Keratinocyte (primary cell): Measurements from ENCODE around the gene CNKSR3. TPM values are rescaled to one million over a fixed set of nuclear protein-coding genes. Genes with fewer than 3 reads are reported as not detected.

Experiments
- DNase-seq: peaks from one replicate; pipeline ENCODE4 v3.0.0-alpha.2; 2011; ENCODE audit warnings: low read depth, missing footprints, low spot score
- FAIRE-seq: peaks from 2 replicates; lab custom pipeline; 2011; peaks lifted over from hg19 to GRCh38; lab: Jason Lieb, UNC
- H2AFZ ChIP-seq: 2 replicates; pipeline ENCODE4 v1.6.0; 2012; ENCODE audit warnings: low read length, control low read depth, inconsistent platforms; ENCODE audit not compliant: control insufficient read depth
- H3K27ac ChIP-seq: 2 replicates; pipeline ENCODE4 v1.5.1; 2011; ENCODE audit warnings: low read length; ENCODE audit not compliant: control insufficient read depth, insufficient read depth
- H3K27me3 ChIP-seq: 3 replicates; pipeline ENCODE4 v1.6.0; 2011; ENCODE audit warnings: low read length; ENCODE audit not compliant: control insufficient read depth, insufficient read depth; ENCODE audit errors: extremely low read depth
- H3K36me3 ChIP-seq, 2 experiments: 2 replicates in 1 of 2; 3 replicates in 1 of 2; pipeline ENCODE4 v1.5.1; 2011; ENCODE audit warnings: low read length in 2 of 2, mild to moderate bottlenecking in 1 of 2; ENCODE audit not compliant: control insufficient read depth in 2 of 2, insufficient read depth in 2 of 2; ENCODE audit errors: extremely low read depth in 1 of 2
- H3K4me1 ChIP-seq: 3 replicates; pipeline ENCODE4 v1.5.1; 2011; ENCODE audit warnings: low read length; ENCODE audit not compliant: control insufficient read depth, insufficient read depth; ENCODE audit errors: extremely low read depth
- H3K4me2 ChIP-seq: 3 replicates; pipeline ENCODE4 v1.6.0; 2011; ENCODE audit warnings: low read depth, low read length; ENCODE audit not compliant: control insufficient read depth, insufficient read depth; ENCODE audit errors: extremely low read depth
- H3K4me3 ChIP-seq, 3 experiments: fragments of 200-600 bp in 1 of 3; sonication (generic) in 1 of 3; 2 replicates in 2 of 3; 3 replicates in 1 of 3; pipeline ENCODE4 v1.5.1; 2011 to 2016; ENCODE audit warnings: low read length in 3 of 3, mild to moderate bottlenecking in 3 of 3, control low read depth in 2 of 3, inconsistent platforms in 1 of 3, low read depth in 1 of 3, mixed read lengths in 1 of 3, mixed run types in 1 of 3, moderate library complexity in 1 of 3; ENCODE audit not compliant: control insufficient read depth in 2 of 3, insufficient read depth in 2 of 3; ENCODE audit errors: extremely low read depth in 1 of 3
- H3K79me2 ChIP-seq: 2 replicates; pipeline ENCODE4 v1.6.0; 2012; ENCODE audit warnings: low read length; ENCODE audit not compliant: control insufficient read depth, insufficient read depth
- H3K9ac ChIP-seq: 3 replicates; pipeline ENCODE4 v1.6.0; 2011; ENCODE audit warnings: low read length; ENCODE audit not compliant: control insufficient read depth, insufficient read depth; ENCODE audit errors: extremely low read depth
- H3K9me1 ChIP-seq: 3 replicates; pipeline ENCODE4 v1.6.0; 2011; ENCODE audit warnings: low read length; ENCODE audit not compliant: control insufficient read depth, insufficient read depth; ENCODE audit errors: extremely low read depth
- H3K9me3 ChIP-seq: 2 replicates; pipeline ENCODE4 v1.5.1; 2012; ENCODE audit warnings: low read depth, low read length; ENCODE audit not compliant: control insufficient read depth
- H4K20me1 ChIP-seq: 3 replicates; pipeline ENCODE4 v1.6.0; 2011; ENCODE audit warnings: low read length; ENCODE audit not compliant: control insufficient read depth, insufficient read depth; ENCODE audit errors: extremely low read depth
- EZH2 ChIP-seq: IDR thresholded peaks from one replicate; pipeline ENCODE4 v1.6.1; 2012; ENCODE audit warnings: inconsistent platforms, mild to moderate bottlenecking, low read length, moderate library complexity
- dilution Hi-C: fragments of 300-500 bp; cut with MboI; formaldehyde crosslinking; loops from one replicate; pipeline ENCODE4 v1.7.0; 2020; ENCODE audit warnings: low sequenced_read_pairs; ENCODE audit not compliant: extremely low pct_ligation_motif_present
- polyA plus RNA-seq, 5 experiments: library from polyadenylated mRNA; depleted of rRNA in 3 of 5; stranded (reverse) in 3 of 5; stranded (forward) in 1 of 5; unstranded in 1 of 5; fragments of >200 nt; gene quantifications; 1 replicate in 1 of 5; 2 replicates in 3 of 5; 3 replicates in 1 of 5; pipeline versions ENCODE4 v1.2.1 to v1.2.3, GENCODE V29; 2011 to 2012; ENCODE audit warnings: missing spikeins in 2 of 5, low read depth in 1 of 5, low replicate concordance in 1 of 5
- TF ChIP-seq, protein P1 (sequence below), 3 experiments: IDR thresholded peaks in 1 of 3; conservative IDR thresholded peaks in 1 of 3; optimal IDR thresholded peaks in 1 of 3; 2 replicates in 2 of 3; 3 replicates in 1 of 3; pipeline versions ENCODE3 to v1.5.1; 2011; ENCODE audit warnings: low read length in 3 of 3, mild to moderate bottlenecking in 3 of 3, moderate library complexity in 2 of 3, control low read depth in 1 of 3, inconsistent platforms in 1 of 3; ENCODE audit not compliant: insufficient read depth in 2 of 3; ENCODE audit errors: extremely low read depth in 1 of 3

Gene CNKSR3
- polyA plus RNA-seq, 1 donor (not counting 4 experiments of a cell fraction or from before 2014, with no cell fraction given) = 2.0 TPM

DNA sequence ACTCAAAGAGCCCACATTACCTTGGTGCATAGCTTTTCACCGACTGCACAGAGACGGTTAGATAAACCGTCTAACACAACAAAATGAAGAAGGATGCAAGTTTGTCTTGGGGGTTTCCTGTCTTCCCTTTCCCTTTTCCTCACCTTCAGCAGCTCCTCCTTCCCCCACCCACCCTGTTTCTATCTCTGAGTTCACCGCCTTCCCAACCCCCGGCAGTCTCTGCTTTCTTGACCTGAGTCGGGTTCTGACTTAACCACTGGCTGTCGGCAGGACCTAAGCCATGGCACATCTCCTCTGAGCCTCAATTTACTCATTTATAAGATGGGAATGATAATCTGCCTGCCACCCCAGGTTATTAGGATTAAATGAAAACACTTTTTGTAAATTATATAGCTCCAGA lies 25.8 kb upstream of the CNKSR3 start:
- Histone ChIP-seq H3K9ac (no peak overlapping the region), H3K4me1 (no peaks in the 10 kb centered on the region), H3K9me3 (no peaks in the 10 kb centered on the region), H3K9me1 (no peaks in the 10 kb centered on the region), H2AFZ (no peak overlapping the region), H3K4me3 (no peak overlapping the region), H4K20me1 (no peaks in the 10 kb centered on the region), H3K4me2 (no peak overlapping the region), H3K36me3 (no peaks in the 10 kb centered on the region), H3K79me2 (no peaks in the 10 kb centered on the region), H3K27ac (no peak overlapping the region), H3K27me3 (no peaks in the 10 kb centered on the region)
- no peak for DNase-seq
- dilution Hi-C loops = no loop called here
- no peak for TF ChIP-seq EZH2
- TF ChIP-seq, protein P1, sequence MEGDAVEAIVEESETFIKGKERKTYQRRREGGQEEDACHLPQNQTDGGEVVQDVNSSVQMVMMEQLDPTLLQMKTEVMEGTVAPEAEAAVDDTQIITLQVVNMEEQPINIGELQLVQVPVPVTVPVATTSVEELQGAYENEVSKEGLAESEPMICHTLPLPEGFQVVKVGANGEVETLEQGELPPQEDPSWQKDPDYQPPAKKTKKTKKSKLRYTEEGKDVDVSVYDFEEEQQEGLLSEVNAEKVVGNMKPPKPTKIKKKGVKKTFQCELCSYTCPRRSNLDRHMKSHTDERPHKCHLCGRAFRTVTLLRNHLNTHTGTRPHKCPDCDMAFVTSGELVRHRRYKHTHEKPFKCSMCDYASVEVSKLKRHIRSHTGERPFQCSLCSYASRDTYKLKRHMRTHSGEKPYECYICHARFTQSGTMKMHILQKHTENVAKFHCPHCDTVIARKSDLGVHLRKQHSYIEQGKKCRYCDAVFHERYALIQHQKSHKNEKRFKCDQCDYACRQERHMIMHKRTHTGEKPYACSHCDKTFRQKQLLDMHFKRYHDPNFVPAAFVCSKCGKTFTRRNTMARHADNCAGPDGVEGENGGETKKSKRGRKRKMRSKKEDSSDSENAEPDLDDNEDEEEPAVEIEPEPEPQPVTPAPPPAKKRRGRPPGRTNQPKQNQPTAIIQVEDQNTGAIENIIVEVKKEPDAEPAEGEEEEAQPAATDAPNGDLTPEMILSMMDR (optimal IDR thresholded peaks at IDR 0.05 in 1 of 3, IDR thresholded peaks at IDR 0.05 in 1 of 3, conservative IDR thresholded peaks at IDR 0.05 in 1 of 3; ENCODE audit: extremely low read depth in 1 of 3, insufficient read depth in 2 of 3, low read length in 3 of 3) = no peak
- no peak for FAIRE-seq

DNA sequence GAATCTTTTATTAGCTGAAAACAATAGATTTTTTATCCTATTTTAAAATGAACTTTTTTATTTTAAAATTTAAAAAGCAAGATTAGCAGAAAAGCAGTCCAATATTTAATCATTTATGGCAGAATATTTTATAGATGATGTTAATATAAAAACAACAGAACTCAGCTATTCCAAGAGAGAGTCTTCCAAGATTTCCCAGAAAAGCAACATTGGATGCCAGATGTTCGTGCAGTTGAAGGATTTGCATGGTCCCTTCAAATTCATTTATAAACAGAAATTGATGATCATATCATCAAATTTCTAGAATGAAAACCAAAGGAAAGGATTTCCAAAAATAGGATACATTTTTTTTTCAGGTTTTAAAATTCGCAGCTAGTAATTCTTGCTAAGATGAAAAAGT lies 25.4 kb upstream of the CNKSR3 start:
- DNase-seq = no peak
- no peaks in the 10 kb centered on the region for H3K36me3 ChIP-seq
- no peaks in the 10 kb centered on the region for H3K9me3 ChIP-seq
- no peaks in the 10 kb centered on the region for H3K27me3 ChIP-seq
- H3K9ac ChIP-seq = no peak overlapping the region
- no peaks in the 10 kb centered on the region for H3K4me1 ChIP-seq
- TF ChIP-seq, protein P1 (optimal IDR thresholded peaks at IDR 0.05 in 1 of 3, IDR thresholded peaks at IDR 0.05 in 1 of 3, conservative IDR thresholded peaks at IDR 0.05 in 1 of 3; ENCODE audit: extremely low read depth in 1 of 3, insufficient read depth in 2 of 3, low read length in 3 of 3) = no peak
- no peak for TF ChIP-seq EZH2
- H3K4me2 ChIP-seq = no peak overlapping the region
- no peaks in the 10 kb centered on the region for H3K79me2 ChIP-seq
- no peak overlapping the region for H3K27ac ChIP-seq
- H3K4me3 ChIP-seq = no peak overlapping the region
- dilution Hi-C loops = no loop called here
- FAIRE-seq = no peak
- H3K9me1 ChIP-seq = no peaks in the 10 kb centered on the region
- H4K20me1 ChIP-seq = no peaks in the 10 kb centered on the region
- H2AFZ ChIP-seq = no peak overlapping the region
